GM18508 (cell line): ENCODE results near the gene PIGO.

ENCODE experiments used
- ATAC-seq: cut with Tn5 transposase; IDR thresholded peaks from one replicate; pipeline ENCODE4 v1.9.1; 2021; ENCODE audit warnings: moderate number of reproducible peaks; ENCODE audit not compliant: insufficient read depth, unreplicated experiment

Gene PIGO

GRCh38 chr9:35073279-35073612, 23.1 kb downstream of the PIGO start:
- ATAC-seq = no peak

DNA sequence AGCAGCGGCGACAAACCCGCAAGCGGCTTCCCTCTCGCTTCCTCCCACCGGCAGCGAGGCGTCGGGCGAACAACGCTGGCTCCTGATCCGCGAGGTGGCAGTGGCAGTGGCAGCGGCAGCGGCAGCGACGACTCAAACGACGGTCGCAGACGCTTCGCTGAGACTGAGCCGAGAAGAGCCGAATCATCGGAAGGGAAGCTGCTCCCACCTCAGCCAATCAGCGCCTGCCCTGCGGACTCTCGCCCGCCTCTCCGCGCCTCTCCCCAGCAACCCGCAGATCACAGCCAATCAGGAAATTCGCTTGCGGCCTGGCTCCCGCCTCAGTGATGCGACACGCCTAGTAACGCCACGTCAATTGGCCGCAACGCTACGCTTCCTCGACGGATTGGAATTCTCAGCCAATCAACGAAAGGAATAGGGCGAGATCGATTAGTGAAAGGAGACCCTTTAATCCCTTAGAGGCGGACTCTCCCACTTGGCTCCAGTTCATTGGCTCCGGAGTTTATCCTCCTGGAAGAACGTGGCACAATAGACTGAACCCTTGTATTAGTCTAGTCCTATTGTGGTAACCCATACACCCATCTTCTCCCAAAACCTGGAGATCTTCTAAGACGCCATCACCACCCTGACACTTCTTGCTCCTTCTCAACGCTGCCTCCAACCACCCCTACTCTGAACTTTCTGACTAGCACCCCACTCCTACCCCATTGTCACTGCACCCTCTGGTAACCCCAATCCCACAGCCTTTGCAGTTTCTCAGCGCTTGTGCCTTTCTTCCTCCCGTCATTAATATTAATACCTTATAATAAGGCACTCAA, 23.7 kb downstream of the PIGO start, which contains the start of gene VCP:
Gene VCP (minus strand): TSS at position 165 of the 818 bp plus-strand sequence. CDS start 272 bp downstream, outside the sequence.
- ATAC-seq = peak; percentile 73

DNA sequence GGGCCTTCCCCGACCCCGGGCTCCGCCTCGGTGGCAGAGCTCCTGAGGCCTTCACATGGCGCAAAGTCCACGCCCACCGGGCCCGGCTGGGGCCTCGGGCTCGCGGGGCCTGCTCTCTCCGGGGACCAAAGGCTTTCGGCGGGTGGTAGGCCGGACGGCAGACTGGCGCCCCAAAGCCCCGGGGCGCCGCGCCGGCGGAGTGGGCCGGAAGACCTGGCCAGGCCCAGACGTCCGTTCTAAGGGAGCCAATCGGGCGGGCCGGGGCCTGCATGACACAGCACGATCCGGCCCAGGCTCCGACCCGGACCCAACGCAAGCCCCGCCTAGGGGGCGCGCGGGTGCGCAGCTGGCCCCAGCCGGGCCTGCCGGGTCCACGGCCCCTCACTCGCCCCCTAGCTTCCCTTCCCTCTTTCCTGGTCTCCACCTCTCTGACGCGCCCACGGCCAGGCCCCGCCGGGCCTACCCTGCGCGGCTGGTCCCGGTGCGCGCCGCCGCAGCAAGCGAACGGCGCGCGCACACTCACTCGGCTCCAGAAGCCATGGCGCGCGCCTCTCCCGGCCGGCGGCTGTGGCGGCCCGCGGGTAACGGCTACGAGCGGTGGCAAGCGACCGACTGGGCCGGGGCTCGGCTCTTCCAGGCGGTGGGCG, 24.5 kb downstream of the PIGO start:
- ATAC-seq = peak; percentile 28

DNA sequence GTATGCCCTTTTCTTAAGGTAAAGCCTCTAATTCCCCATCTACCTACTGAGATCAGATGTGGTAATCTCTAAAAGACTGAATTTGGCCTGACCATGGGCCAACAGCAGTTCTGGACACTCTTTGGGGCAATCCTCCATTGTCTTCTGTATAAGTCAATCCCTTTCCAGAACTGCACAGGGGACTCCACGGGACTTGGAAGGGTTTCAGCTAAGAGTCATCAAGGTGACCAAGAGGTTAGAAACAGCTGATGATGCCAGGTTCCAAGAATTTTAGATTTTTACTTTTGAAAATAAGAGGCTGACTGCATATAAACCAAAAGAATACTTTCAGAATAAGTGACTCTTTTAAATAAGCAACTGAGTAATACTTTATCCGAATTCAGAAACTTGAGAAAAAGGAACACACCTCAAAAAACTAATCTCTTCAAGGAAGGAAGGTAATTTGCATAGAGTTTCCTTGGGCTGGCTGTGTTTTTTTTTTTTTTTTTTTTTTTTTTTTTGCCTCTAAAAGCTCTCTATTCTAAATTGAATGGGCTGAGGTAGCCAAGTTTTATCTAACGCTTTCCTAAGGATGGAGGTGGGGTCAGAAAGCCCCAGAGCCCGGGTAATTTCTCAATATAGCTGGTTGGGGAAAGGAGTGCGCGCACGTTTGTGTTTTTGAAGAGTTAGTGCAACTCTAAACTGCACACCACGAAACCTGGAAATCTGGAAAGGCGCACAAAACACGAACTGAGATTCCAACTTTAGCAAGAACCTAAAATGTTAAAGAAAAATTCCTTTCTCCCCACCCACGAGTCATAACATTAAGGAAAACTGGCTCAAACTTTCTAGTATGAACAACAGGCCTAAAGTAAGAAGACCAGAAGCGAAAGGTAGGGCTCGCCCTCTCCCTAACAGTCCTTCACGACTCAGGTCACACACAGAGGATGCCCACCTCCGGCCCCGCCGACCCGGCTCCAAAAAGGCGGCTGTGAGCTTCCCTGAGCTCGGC, 25.3 kb downstream of the PIGO start:
- ATAC-seq = no peak

- no peak for ATAC-seq
Observed at GRCh38 chr9:35069020-35069419, 27.4 kb downstream of the PIGO start.

DNA sequence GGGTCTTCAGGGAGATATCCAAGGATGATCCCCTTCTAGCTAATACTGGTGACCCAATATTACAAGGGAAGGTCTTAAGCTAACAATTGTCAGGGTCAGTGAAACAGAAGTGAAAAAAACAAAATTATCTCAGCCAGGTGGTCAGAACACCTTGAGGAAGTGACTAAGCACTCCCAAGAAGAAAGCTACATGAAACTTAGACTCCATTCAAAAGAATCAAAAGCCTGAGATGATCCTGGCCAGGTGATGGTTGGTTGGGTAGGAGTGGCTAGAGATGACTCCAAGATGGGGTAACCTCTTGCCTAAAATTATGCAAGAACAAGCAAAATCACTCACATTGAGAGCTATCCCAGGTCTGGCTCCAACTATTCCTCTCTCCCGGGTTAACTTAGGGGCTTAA, 29.3 kb downstream of the PIGO start:
- no peak for ATAC-seq

GRCh38 chr9:35060548-35061207, 35.7 kb downstream of the PIGO start:
- ATAC-seq = no peak

DNA sequence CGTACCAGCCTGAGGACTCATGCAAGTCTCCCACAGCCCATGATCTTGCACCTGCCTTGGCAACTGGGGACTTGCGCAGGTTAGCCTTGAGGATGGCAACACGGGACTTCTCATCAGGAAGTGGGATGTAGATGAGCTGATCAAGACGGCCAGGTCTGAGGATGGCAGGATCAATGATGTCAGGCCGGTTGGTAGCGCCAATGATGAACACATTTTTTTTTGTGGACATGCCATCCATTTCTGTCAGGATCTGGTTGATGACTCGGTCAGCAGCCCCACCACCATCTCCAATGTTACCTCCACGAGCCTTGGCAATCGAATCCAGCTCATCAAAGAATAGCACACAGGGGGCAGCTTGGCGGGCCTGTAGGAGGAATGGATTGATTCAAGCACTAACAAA, 37.0 kb downstream of the PIGO start:
- ATAC-seq = no peak

GRCh38 chr9:35057271-35057620, 39.1 kb downstream of the PIGO start:
- no peak for ATAC-seq

DNA sequence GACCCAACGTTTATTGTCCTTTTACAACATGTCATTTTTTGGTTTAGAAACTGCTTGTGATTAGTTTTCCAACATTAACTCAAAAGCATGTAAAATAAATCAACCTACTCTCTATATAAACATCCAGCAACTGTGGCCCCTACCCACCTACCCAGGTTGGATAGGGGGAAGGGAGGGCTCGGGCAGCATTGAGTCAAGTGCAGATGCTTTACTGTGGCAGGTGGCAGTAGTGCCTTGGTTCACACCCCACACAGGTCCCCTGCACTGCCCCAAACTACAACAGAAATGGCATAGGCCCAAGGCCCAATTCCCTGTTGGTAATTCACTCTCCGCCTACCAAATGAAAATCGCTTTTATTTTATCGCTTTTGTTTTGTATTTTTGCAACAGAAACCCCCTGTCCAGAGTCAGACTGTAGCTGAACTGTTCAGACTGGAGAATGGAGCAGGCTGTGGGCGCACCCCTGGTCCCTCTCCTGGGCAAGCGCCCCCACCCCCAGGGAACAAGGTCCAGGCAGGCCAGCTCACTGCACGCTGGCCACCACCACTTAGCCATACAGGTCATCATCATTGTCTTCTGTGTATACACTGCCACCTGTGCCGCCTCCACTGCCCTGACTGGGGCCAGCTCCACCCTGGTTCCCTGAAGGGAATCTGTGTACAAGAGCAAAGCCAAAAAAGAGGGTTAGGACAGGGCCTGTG, 39.7 kb downstream of the PIGO start:
- ATAC-seq = no peak

DNA sequence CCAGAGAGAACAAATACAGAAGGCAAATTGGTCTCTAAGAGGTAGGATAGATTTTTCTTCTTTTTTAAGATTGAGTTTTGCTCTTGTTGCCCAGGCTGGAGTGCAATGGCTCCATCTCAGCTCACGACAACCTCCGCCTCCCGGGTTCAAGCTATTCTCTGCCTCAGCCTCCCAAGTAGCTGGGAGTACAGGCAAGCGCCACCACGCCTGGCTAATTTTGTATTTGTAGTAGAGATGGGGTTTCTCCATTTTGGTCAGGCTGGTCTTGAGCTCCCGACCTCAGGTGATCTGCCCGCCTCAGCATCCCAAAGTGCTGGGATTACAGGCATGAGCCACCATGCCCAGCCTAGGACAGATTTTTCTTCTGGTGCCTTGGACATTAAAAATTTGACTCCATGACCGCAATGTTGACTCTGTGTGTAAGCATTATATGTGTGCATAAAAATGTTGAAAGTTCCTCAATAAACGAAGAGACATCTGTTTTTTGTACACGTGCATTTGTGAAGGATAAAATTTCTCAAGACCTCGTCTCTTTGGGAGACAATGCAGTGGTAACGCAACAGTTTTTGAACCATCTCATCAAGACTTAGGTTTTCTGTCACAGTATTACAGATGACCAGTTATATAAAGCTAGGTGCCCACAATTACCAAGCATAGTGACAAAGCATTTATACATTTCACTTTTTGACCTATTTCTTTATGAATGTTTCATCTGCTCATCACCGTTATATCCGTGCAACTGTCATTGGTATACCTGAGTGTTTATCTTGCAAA, 41.3 kb downstream of the PIGO start:
- ATAC-seq = no peak

DNA sequence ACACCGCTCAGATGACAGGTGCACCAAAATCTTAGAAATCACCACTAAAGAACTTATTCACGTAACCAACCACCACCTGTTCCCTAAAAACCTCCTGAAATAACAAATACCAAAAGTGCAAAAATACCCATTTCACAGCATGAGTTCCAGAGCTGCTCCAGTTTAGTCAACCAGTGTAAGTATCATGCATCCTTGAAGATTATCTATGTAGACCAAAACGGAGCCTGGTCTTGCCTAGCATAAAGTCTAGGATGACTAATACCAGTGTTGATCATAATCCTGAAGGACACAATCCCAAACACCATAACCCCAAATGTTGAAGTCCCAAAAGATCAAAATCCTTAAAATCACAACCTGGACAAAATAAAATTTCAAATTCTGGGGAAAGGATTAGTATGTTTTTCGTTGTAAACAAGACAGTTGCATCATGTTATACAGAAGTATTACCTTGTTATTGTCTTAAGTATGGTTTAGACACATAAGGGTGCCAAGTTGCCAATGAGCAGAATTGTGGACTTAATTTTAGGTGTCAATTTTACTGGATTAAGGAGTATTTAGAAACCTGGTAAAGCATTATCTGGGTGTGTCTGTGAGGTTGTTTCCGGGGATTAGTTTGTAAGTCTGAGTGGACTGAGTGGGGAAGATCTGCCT, 42.1 kb downstream of the PIGO start:
- ATAC-seq = no peak

GRCh38 chr9:35051069-35051967, 45.1 kb downstream of the PIGO start:
- no peak for ATAC-seq

GRCh38 chr9:35048511-35048910, 47.9 kb downstream of the PIGO start:
- ATAC-seq = no peak

DNA sequence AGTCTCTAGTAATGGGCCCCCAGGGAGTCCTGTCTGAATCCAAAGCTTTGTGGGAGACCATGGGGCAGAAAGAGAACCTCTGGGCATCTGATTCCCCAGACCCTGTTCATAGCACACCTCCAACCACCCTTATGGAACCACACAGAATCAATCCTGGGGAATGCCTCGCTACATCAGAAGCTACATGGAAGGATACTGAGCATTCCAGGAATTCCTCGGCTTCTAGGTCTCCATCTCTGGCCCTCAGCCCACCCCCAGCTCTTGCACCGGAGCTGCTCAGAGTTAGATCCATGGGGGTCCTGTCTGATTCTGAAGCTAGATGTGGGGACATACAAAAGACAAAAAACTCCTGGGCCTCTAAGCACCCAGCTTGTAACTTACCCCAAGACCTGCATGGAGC, 52.3 kb downstream of the PIGO start:
- no peak for ATAC-seq

DNA sequence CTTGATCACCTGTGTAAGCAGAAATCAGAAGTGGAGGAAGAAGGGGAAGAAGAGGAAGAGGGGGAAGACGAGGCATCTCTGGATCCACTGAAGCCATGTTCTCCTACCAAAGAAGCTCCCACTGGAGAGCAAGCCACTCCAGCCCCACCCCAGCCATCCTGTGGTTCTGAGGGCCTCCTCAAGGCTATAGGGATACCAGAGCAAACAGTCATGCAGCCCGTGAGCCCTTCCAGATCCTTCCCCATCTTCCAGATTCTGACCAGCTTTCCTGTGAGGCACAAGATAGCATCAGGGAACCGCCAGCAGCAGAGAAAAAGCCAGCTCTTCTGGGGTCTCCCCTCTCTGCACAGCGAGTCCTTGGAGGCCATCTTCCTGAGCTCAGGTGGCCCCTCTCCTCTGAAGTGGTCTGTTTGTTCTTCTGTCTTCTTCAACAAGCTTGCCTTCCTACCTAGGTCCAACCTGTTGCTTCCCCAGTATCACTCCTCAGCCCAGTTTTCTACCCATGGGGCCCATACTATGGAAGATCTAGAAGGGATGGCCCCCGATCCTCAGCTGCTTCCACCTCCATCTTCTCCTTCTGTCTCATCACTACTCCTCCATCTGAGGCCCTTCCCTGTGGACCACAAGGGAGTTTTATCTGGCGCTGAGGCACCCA, 53.4 kb downstream of the PIGO start:
- no peak for ATAC-seq

- ATAC-seq = no peak
Observed at GRCh38 chr9:35042081-35042604, 54.2 kb downstream of the PIGO start.
